22Rv1 (cell line): ENCODE results near the gene MSX2.

Source experiments
- H3K27ac ChIP-seq: fragments of 450-650 bp; 2 replicates; pipeline ENCODE4 v1.5.1; 2017
- CTCF ChIP-seq: fragments of 450-650 bp; IDR thresholded peaks from 2 replicates; pipeline ENCODE4 v1.5.1; 2017; ENCODE audit warnings: mild to moderate bottlenecking
- ZFX ChIP-seq: fragments of 450-650 bp; IDR thresholded peaks from 2 replicates; pipeline ENCODE4 v1.6.1; 2017; ENCODE audit warnings: antibody characterized with exemption, borderline replicate concordance

The MSX2 gene

GRCh38 chr5:174688441-174689354 is 35.7 kb upstream of the MSX2 start:
- no peak overlapping the region for H3K27ac ChIP-seq
- TF ChIP-seq ZFX (no peak), CTCF (no peak)

- TF ChIP-seq ZFX, result no peak
- TF ChIP-seq CTCF, result no peak
- H3K27ac ChIP-seq, result no peak overlapping the region
These were observed 34.1 kb upstream of the MSX2 start for GRCh38 chr5:174690271-174690670.

GRCh38 chr5:174692381-174692780 is 32.0 kb upstream of the MSX2 start:
- TF ChIP-seq ZFX (no peak), CTCF (no peak)

GRCh38 chr5:174692982-174693422 is 31.4 kb upstream of the MSX2 start:
- no peak overlapping the region for H3K27ac ChIP-seq

More at GRCh38 chr5:174692381-174692780, 32.0 kb upstream of the MSX2 start:
- no peak overlapping the region for H3K27ac ChIP-seq

GRCh38 chr5:174693697-174694385 is 30.5 kb upstream of the MSX2 start:
- TF ChIP-seq CTCF (no peak), ZFX (no peak)
- no peak overlapping the region for H3K27ac ChIP-seq

More at GRCh38 chr5:174692982-174693422, 31.4 kb upstream of the MSX2 start:
- TF ChIP-seq ZFX (no peak), CTCF (no peak)

- H3K27ac ChIP-seq, result no peak overlapping the region
- TF ChIP-seq CTCF, result no peak
These were observed 29.8 kb upstream of the MSX2 start for GRCh38 chr5:174694611-174695010.

GRCh38 chr5:174698156-174698555 is 26.2 kb upstream of the MSX2 start:
- no peak for TF ChIP-seq ZFX
- no peak for TF ChIP-seq CTCF
- H3K27ac ChIP-seq, result no peak overlapping the region
